ENCODE measurements around the gene PROB1.

DNA sequence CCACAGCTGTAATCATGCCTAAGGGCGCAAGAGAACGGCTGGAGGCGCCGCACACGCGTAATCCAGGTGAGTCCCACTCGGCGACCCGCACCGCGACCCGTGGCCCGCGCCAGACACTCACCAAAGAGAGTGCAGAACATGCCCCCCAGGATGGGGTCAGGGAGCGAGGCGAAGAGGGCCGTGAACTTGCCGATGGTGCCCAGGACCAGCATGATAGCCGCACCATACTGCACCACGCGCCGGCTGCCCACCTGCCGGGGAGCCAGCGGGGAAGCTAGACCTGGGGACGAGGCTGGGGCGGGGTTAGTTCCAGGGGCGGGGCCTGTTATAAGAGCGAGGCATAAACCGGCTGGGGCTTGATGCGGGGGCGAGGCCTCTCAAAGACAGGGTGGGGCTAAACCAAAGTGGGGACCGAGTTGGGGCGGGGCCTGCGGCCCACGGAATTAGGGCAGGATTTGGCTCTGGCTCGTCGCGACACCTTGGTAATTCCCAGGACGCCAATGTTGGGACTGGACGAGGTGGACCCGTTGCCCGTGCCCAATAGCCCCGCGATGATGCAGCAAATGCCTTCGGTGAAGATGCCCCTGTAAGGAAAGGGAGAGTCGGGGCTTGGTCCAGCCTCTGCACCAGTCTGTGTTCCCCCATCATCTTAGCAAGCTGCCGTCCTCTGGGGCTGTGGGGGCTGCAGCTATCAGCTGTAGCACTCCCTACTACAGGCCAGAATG lies 16.6 kb downstream of the PROB1 start:
- TF ChIP-seq, protein P1, sequence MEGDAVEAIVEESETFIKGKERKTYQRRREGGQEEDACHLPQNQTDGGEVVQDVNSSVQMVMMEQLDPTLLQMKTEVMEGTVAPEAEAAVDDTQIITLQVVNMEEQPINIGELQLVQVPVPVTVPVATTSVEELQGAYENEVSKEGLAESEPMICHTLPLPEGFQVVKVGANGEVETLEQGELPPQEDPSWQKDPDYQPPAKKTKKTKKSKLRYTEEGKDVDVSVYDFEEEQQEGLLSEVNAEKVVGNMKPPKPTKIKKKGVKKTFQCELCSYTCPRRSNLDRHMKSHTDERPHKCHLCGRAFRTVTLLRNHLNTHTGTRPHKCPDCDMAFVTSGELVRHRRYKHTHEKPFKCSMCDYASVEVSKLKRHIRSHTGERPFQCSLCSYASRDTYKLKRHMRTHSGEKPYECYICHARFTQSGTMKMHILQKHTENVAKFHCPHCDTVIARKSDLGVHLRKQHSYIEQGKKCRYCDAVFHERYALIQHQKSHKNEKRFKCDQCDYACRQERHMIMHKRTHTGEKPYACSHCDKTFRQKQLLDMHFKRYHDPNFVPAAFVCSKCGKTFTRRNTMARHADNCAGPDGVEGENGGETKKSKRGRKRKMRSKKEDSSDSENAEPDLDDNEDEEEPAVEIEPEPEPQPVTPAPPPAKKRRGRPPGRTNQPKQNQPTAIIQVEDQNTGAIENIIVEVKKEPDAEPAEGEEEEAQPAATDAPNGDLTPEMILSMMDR (IDR thresholded peaks at IDR 0.05), result no peak
- no peak for TF ChIP-seq POLR2AphosphoS5 (IDR thresholded peaks at IDR 0.05; ENCODE audit: low read depth, low read length)
- TF ChIP-seq, protein P2, sequence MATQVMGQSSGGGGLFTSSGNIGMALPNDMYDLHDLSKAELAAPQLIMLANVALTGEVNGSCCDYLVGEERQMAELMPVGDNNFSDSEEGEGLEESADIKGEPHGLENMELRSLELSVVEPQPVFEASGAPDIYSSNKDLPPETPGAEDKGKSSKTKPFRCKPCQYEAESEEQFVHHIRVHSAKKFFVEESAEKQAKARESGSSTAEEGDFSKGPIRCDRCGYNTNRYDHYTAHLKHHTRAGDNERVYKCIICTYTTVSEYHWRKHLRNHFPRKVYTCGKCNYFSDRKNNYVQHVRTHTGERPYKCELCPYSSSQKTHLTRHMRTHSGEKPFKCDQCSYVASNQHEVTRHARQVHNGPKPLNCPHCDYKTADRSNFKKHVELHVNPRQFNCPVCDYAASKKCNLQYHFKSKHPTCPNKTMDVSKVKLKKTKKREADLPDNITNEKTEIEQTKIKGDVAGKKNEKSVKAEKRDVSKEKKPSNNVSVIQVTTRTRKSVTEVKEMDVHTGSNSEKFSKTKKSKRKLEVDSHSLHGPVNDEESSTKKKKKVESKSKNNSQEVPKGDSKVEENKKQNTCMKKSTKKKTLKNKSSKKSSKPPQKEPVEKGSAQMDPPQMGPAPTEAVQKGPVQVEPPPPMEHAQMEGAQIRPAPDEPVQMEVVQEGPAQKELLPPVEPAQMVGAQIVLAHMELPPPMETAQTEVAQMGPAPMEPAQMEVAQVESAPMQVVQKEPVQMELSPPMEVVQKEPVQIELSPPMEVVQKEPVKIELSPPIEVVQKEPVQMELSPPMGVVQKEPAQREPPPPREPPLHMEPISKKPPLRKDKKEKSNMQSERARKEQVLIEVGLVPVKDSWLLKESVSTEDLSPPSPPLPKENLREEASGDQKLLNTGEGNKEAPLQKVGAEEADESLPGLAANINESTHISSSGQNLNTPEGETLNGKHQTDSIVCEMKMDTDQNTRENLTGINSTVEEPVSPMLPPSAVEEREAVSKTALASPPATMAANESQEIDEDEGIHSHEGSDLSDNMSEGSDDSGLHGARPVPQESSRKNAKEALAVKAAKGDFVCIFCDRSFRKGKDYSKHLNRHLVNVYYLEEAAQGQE (IDR thresholded peaks at IDR 0.05; ENCODE audit: insufficient read depth in 1 of 2, low read depth in 2 of 2, low read length in 1 of 2), result no peak
